HepG2 (cell line): ENCODE results near the gene ADSS1. TPM values are rescaled to one million over a fixed set of nuclear protein-coding genes. Genes with fewer than 3 reads are reported as not detected.

Experiments
- ARNT2 ChIP-seq: sonication (generic); formaldehyde crosslinking; IDR thresholded peaks from 2 replicates; pipeline ENCODE4 v1.8.0; 2022; ENCODE audit warnings: mild to moderate bottlenecking, low read depth, missing genetic modification reagents, moderate library complexity
- ATF6 ChIP-seq: sonication (generic); formaldehyde crosslinking; conservative IDR thresholded peaks from 2 replicates; pipeline ENCODE4 v1.4.0; 2020; ENCODE audit warnings: missing genetic modification reagents
- FLYWCH1 ChIP-seq: sonication (generic); formaldehyde crosslinking; IDR thresholded peaks from 2 replicates; pipeline ENCODE4 v1.8.1; 2023; ENCODE audit warnings: mild to moderate bottlenecking, missing genetic modification reagents
- KIAA2018 ChIP-seq: sonication (generic); formaldehyde crosslinking; IDR thresholded peaks from 2 replicates; pipeline ENCODE4 v1.5.0; 2020; ENCODE audit warnings: mild to moderate bottlenecking, missing genetic modification reagents, borderline replicate concordance
- KLF11 ChIP-seq: IDR thresholded peaks from 2 replicates; pipeline ENCODE4 v1.6.1; 2016; ENCODE audit warnings: missing compliant biosample characterization
- KLF16 ChIP-seq, 2 experiments: sonication (generic) in 1 of 2; formaldehyde crosslinking in 1 of 2; IDR thresholded peaks; 2 replicates each; pipeline versions ENCODE4 v1.6.1 to v1.8.0; 2016 to 2023; ENCODE audit warnings: missing genetic modification reagents in 2 of 2, missing compliant biosample characterization in 1 of 2
- PCBP1 ChIP-seq: fragments of 200-400 bp; formaldehyde crosslinking; IDR thresholded peaks from 2 replicates; pipeline ENCODE4 v1.6.1; 2017; ENCODE audit warnings: mild to moderate bottlenecking, low read depth, low read length, borderline replicate concordance
- PRMT3 ChIP-seq: sonication (generic); formaldehyde crosslinking; IDR thresholded peaks from 2 replicates; pipeline ENCODE4 v1.8.1; 2022; ENCODE audit warnings: low read depth, mild to moderate bottlenecking, moderate library complexity, missing genetic modification reagents, borderline replicate concordance
- ZFP1 ChIP-seq: IDR thresholded peaks from 2 replicates; pipeline ENCODE4 v1.6.1; 2016
- ZNF224 ChIP-seq: sonication (generic); formaldehyde crosslinking; IDR thresholded peaks from 2 replicates; pipeline ENCODE4 v1.5.0; 2020; ENCODE audit warnings: mild to moderate bottlenecking, missing genetic modification reagents
- ZNF331 ChIP-seq: sonication (generic); formaldehyde crosslinking; IDR thresholded peaks from 2 replicates; pipeline ENCODE4 v1.4.0; 2020; ENCODE audit warnings: missing genetic modification reagents
- ZNF451 ChIP-seq: sonication (generic); formaldehyde crosslinking; IDR thresholded peaks from 2 replicates; pipeline ENCODE4 v1.5.0; 2020; ENCODE audit warnings: mild to moderate bottlenecking, missing genetic modification reagents
- ZNF512 ChIP-seq: sonication (generic); formaldehyde crosslinking; IDR thresholded peaks from 2 replicates; pipeline ENCODE4 v1.4.0; 2020; ENCODE audit warnings: mild to moderate bottlenecking, missing genetic modification reagents
- ZNF563 ChIP-seq: sonication (generic); formaldehyde crosslinking; IDR thresholded peaks from 2 replicates; pipeline ENCODE4 v1.8.0; 2022; ENCODE audit warnings: mild to moderate bottlenecking, moderate library complexity, missing genetic modification reagents
- ZNF670 ChIP-seq: sonication (generic); formaldehyde crosslinking; IDR thresholded peaks from 2 replicates; pipeline ENCODE4 v1.8.0; 2022; ENCODE audit warnings: mild to moderate bottlenecking, missing genetic modification reagents, borderline replicate concordance
- ZNF761 ChIP-seq: sonication (generic); formaldehyde crosslinking; conservative IDR thresholded peaks from 2 replicates; pipeline ENCODE4 v1.4.0; 2020; ENCODE audit warnings: mild to moderate bottlenecking, missing genetic modification reagents
- ZNF891 ChIP-seq: sonication (generic); formaldehyde crosslinking; IDR thresholded peaks from 2 replicates; pipeline ENCODE4 v1.5.0; 2020; ENCODE audit warnings: mild to moderate bottlenecking, missing genetic modification reagents
- polyA plus RNA-seq, 8 experiments: library from polyadenylated mRNA; depleted of rRNA in 3 of 8; stranded (reverse) in 7 of 8; unstranded in 1 of 8; fragments of >200 nt; fragmentation: Illumina TruSeq in 4 of 8; extraction: Trizol in 4 of 8; gene quantifications; 2 replicates each; pipeline versions ENCODE4 v1.2.1 to v1.2.3, GENCODE V29; 2011 to 2016; ENCODE audit warnings: low read depth in 4 of 8, missing spikeins in 1 of 8, mixed read lengths in 1 of 8; ENCODE audit not compliant: insufficient read depth in 1 of 8
- total RNA-seq, 5 experiments: library from RNA; depleted of rRNA; stranded (reverse); fragments of >200 nt; fragmentation: Illumina TruSeq; extraction: Trizol; gene quantifications; 2 replicates each; pipeline ENCODE4 v1.2.3, GENCODE V29; 2016; ENCODE audit warnings: low read depth in 1 of 5

ADSS1 gene
- total and polyA plus RNA-seq, 2 of the 13 experiments (the other 11 are each of a cell fraction or from before 2014, with no cell fraction given): 1.0 to 36.7 TPM

GRCh38 chr14:104735830-104736642, 12.0 kb downstream of the ADSS1 start (continued):
- TF ChIP-seq KIAA2018 (CRISPR knock-in tag) (peak; percentile 38; the same call in 1 of the 2 replicates), ZFP1 (CRISPR knock-in tag) (0 out of 2 replicates have a peak, but pooled peaks have one; percentile 29), ARNT2 (peak; percentile 94), ZNF891 (CRISPR knock-in tag) (no peak), ZNF331 (CRISPR knock-in tag) (peak; percentile 86), PRMT3 (CRISPR knock-in tag) (peak; percentile 75; the same call in 1 of the 2 replicates), FLYWCH1 (CRISPR knock-in tag) (0 out of 2 replicates have a peak, but pooled peaks have one; percentile 58), ZNF224 (CRISPR knock-in tag) (no peak), ZNF670 (CRISPR knock-in tag) (0 out of 2 replicates have a peak, but pooled peaks have one; percentile 54), ZNF563 (CRISPR knock-in tag) (peak; percentile 90; the same call in 1 of the 2 replicates), PCBP1 (no peak), ZNF512 (no peak), KLF16 (CRISPR knock-in tag; IDR thresholded peaks at IDR 0.05) (peak in 1 of 2 experiments; percentile 51; a peak in 1 of 4 replicates), ZNF761 (CRISPR knock-in tag) (0 out of 2 replicates have a peak, but pooled peaks have one; percentile 59), ATF6 (CRISPR knock-in tag) (no peak), KLF11 (CRISPR knock-in tag) (peak; percentile 76; the same call in 1 of the 2 replicates), ZNF451 (peak; percentile 77; the same call in 1 of the 2 replicates)
